GM12878 (cell line): Measurements from ENCODE around the gene MRRF. TPM values are rescaled to one million over a fixed set of nuclear protein-coding genes. Genes with fewer than 3 reads are reported as not detected.

ENCODE experiments used
- ATAC-seq: fragments of 200-7000 bp; cut with Tn5 transposase; 3 replicates; pipeline ENCODE4 v1.9.1; 2020; ENCODE audit warnings: mild to moderate bottlenecking, moderate library complexity
- BruUV-seq: library from RNA; stranded (reverse); fragments of 400-500 nt; replicated peaks from 2 replicates; lab custom pipeline; 2021; lab: Mats Ljungman, UMichigan
- CTCF ChIA-PET: fragments of 300-600 bp; sonication (Branson Sonifier 250); formaldehyde crosslinking; extraction: SDS; loops from one replicate; lab custom pipeline; 2021; ENCODE audit warnings: inconsistent platforms; lab: Yijun Ruan, JAX
- POLR2A ChIA-PET: fragments of 350-600 bp; formaldehyde crosslinking; extraction: SDS; loops from one replicate; lab custom pipeline; 2021; ENCODE audit warnings: inconsistent platforms; lab: Charles Lee
- RAD21 ChIA-PET: fragments of 300-600 bp; sonication (Branson Sonifier 250); formaldehyde crosslinking; loops from one replicate; lab custom pipeline; 2023; ENCODE audit warnings: antibody characterized with exemption; ENCODE audit not compliant: unreplicated experiment; lab: Charles Lee
- SMC1A ChIA-PET: fragments of 300-600 bp; sonication (Branson Sonifier 250); formaldehyde crosslinking; loops from one replicate; lab custom pipeline; 2023; ENCODE audit not compliant: unreplicated experiment, uncharacterized antibody; lab: Charles Lee
- DNase-seq: peaks from one replicate; pipeline ENCODE4 v3.0.0-alpha.2; 2011; ENCODE audit warnings: low read depth, low spot score
- FAIRE-seq: peaks from 3 replicates; lab custom pipeline; 2011; peaks lifted over from hg19 to GRCh38; lab: Jason Lieb, UNC
- H2AFZ ChIP-seq: 2 replicates; pipeline ENCODE4 v1.6.0; 2011; ENCODE audit warnings: low read depth, low read length, control low read depth; ENCODE audit not compliant: control insufficient read depth
- H3K27ac ChIP-seq: 2 replicates; pipeline ENCODE4 v1.5.1; 2011; ENCODE audit warnings: control low read depth; ENCODE audit not compliant: control insufficient read depth, insufficient read depth
- H3K27me3 ChIP-seq, 2 experiments: replicated peaks in 1 of 2; 2 replicates each; pipeline versions ENCODE4 v1.6.0 to v1.6.1; 2011; ENCODE audit warnings: low read length in 1 of 2; ENCODE audit not compliant: control insufficient read depth in 2 of 2, insufficient read depth in 2 of 2
- H3K36me3 ChIP-seq, 2 experiments: 2 replicates each; pipeline ENCODE4 v1.5.1; 2011; ENCODE audit warnings: low read length in 1 of 2; ENCODE audit not compliant: control insufficient read depth in 2 of 2, insufficient read depth in 2 of 2
- H3K4me1 ChIP-seq: 2 replicates; pipeline ENCODE4 v1.6.1; 2011; ENCODE audit warnings: mild to moderate bottlenecking, low read length, moderate library complexity, mixed read lengths; ENCODE audit not compliant: control insufficient read depth, insufficient read depth
- H3K4me2 ChIP-seq: 2 replicates; pipeline ENCODE4 v1.6.0; 2011; ENCODE audit warnings: control low read depth; ENCODE audit not compliant: control insufficient read depth, insufficient read depth
- H3K4me3 ChIP-seq: fragments of 200-600 bp; sonication (generic); 2 replicates; pipeline ENCODE4 v1.5.1; 2016
- H3K79me2 ChIP-seq: 2 replicates; pipeline ENCODE4 v1.6.0; 2011; ENCODE audit warnings: low read length; ENCODE audit not compliant: control insufficient read depth, insufficient read depth
- H3K9ac ChIP-seq: 2 replicates; pipeline ENCODE4 v1.8.0; 2011; ENCODE audit warnings: low read length, control low read depth, mixed read lengths; ENCODE audit not compliant: control insufficient read depth, insufficient read depth
- H3K9me3 ChIP-seq: replicated peaks from 3 replicates; pipeline ENCODE4 v1.5.1; 2011; ENCODE audit warnings: mild to moderate bottlenecking, low read length; ENCODE audit not compliant: control insufficient read depth, insufficient read depth
- H4K20me1 ChIP-seq: 2 replicates; pipeline ENCODE4 v1.6.0; 2011; ENCODE audit not compliant: control insufficient read depth, insufficient read depth
- CBX3 ChIP-seq: fragments of 200-600 bp; sonication (generic); IDR thresholded peaks from 2 replicates; pipeline ENCODE4 v1.6.1; 2016; ENCODE audit warnings: low read depth, borderline replicate concordance
- CHD1 ChIP-seq: IDR thresholded peaks from 2 replicates; pipeline ENCODE4 v1.6.1; 2012; ENCODE audit warnings: low read depth, low read length, improper control_type of control experiment
- FOXK2 ChIP-seq: fragments of 450-650 bp; IDR thresholded peaks from 2 replicates; pipeline ENCODE4 v1.6.1; 2017; ENCODE audit warnings: mild to moderate bottlenecking, moderate library complexity
- HDAC6 ChIP-seq: fragments of 200-600 bp; sonication (generic); IDR thresholded peaks from one replicate; pipeline ENCODE4 v1.8.0; 2017; ENCODE audit warnings: antibody characterized with exemption; ENCODE audit not compliant: unreplicated experiment
- JUNB ChIP-seq: IDR thresholded peaks from 2 replicates; pipeline ENCODE4 v1.6.1; 2016; ENCODE audit warnings: antibody characterized with exemption, mild to moderate bottlenecking
- NFXL1 ChIP-seq: fragments of 450-650 bp; IDR thresholded peaks from 2 replicates; pipeline ENCODE4 v1.6.1; 2017; ENCODE audit warnings: antibody characterized with exemption, mild to moderate bottlenecking, borderline replicate concordance
- NR2F1 ChIP-seq: fragments of 450-650 bp; conservative IDR thresholded peaks from 2 replicates; pipeline ENCODE4 v1.6.1; 2017; ENCODE audit warnings: mild to moderate bottlenecking
- RAD51 ChIP-seq: fragments of 450-650 bp; IDR thresholded peaks from 2 replicates; pipeline ENCODE4 v1.6.1; 2016; ENCODE audit warnings: moderate library complexity, mild to moderate bottlenecking, inconsistent platforms
- RCOR1 ChIP-seq: conservative IDR thresholded peaks from 2 replicates; pipeline ENCODE4 v1.6.1; 2012; ENCODE audit warnings: low read depth, low read length, improper control_type of control experiment
- SMAD1 ChIP-seq: fragments of 450-650 bp; IDR thresholded peaks from 2 replicates; pipeline ENCODE4 v1.6.1; 2018; ENCODE audit warnings: mild to moderate bottlenecking, low read depth; ENCODE audit not compliant: partially characterized antibody
- SMC3 ChIP-seq: IDR thresholded peaks from 2 replicates; pipeline ENCODE4 v1.6.1; 2011; ENCODE audit warnings: low read length, improper control_type of control experiment, borderline replicate concordance
- TBL1XR1 ChIP-seq: IDR thresholded peaks from 2 replicates; pipeline ENCODE4 v1.6.1; 2012; ENCODE audit warnings: low read depth, low read length, improper control_type of control experiment
- YBX1 ChIP-seq: fragments of 450-650 bp; IDR thresholded peaks from 2 replicates; pipeline ENCODE4 v1.6.1; 2016; ENCODE audit warnings: antibody characterized with exemption
- ZNF217 ChIP-seq: fragments of 450-650 bp; IDR thresholded peaks from 2 replicates; pipeline ENCODE4 v1.6.1; 2017; ENCODE audit warnings: antibody characterized with exemption, mild to moderate bottlenecking
- whole genome bisulfite sequencing: methylation state at CpG from one replicate; pipeline ENCODE4 v1.1.6; 2016; ENCODE audit warnings: low lambda C conversion rate; ENCODE audit not compliant: insufficient replicate concordance, insufficient coverage; ENCODE audit errors: missing lambda C conversion rate; 5-methylcytosine and 5-hydroxymethylcytosine counted together
- in situ Hi-C: fragments of 300-500 bp; cut with MboI; formaldehyde crosslinking; loops from 9 replicates; pipeline ENCODE4 v1.14.3; 2018; ENCODE audit warnings: mixed read lengths
- intact Hi-C: fragments of 100-400 bp; cut with micrococcal nuclease; formaldehyde crosslinking; loops from one replicate; pipeline ENCODE4 v1.14.2; 2022; ENCODE audit not compliant: unreplicated experiment
- polyA plus RNA-seq, 11 experiments: library from polyadenylated mRNA; depleted of rRNA in 4 of 11; unstranded in 6 of 11; stranded (reverse) in 5 of 11; fragments of >200 nt; fragmentation: Nextera tagmentation in 4 of 11; fragmentation: Illumina TruSeq in 1 of 11; extraction: Ambion mirVana in 4 of 11; extraction: Trizol in 1 of 11; gene quantifications; 1 replicate in 1 of 11; 2 replicates in 10 of 11; pipeline versions ENCODE4 v1.2.1 to v1.2.3, GENCODE V29; 2011 to 2016; ENCODE audit warnings: inconsistent platforms in 2 of 11, missing spikeins in 2 of 11, low read depth in 1 of 11
- total RNA-seq, 4 experiments: library from RNA; depleted of rRNA in 3 of 4; stranded (reverse); fragments of >200 nt in 3 of 4; fragmentation: Illumina TruSeq in 1 of 4; extraction: Trizol in 1 of 4; gene quantifications; 2 replicates each; pipeline versions ENCODE4 v1.2.1 to v1.2.3, GENCODE V29; 2013 to 2021
- TF ChIP-seq, protein P1 (sequence below): fragments of 450-650 bp; IDR thresholded peaks from 2 replicates; pipeline ENCODE4 v1.6.1; 2016; ENCODE audit warnings: mild to moderate bottlenecking
- TF ChIP-seq, protein P2 (sequence below): fragments of 450-650 bp; IDR thresholded peaks from 2 replicates; pipeline ENCODE4 v1.6.1; 2014; ENCODE audit warnings: mild to moderate bottlenecking
- TF ChIP-seq, protein P3 (sequence below): IDR thresholded peaks from 2 replicates; pipeline ENCODE4 v1.6.1; 2012; ENCODE audit warnings: mild to moderate bottlenecking, low read depth, low read length
- TF ChIP-seq, protein P4 (sequence below): fragments of 450-650 bp; conservative IDR thresholded peaks from 2 replicates; pipeline ENCODE4 v1.6.1; 2017; ENCODE audit warnings: mild to moderate bottlenecking, moderate library complexity

Gene MRRF
- total and polyA plus RNA-seq, 10 of the 15 experiments (the other 5 are each of a cell fraction or from before 2014, with no cell fraction given) = 64.8 to 112 (median 76.4) TPM

DNA sequence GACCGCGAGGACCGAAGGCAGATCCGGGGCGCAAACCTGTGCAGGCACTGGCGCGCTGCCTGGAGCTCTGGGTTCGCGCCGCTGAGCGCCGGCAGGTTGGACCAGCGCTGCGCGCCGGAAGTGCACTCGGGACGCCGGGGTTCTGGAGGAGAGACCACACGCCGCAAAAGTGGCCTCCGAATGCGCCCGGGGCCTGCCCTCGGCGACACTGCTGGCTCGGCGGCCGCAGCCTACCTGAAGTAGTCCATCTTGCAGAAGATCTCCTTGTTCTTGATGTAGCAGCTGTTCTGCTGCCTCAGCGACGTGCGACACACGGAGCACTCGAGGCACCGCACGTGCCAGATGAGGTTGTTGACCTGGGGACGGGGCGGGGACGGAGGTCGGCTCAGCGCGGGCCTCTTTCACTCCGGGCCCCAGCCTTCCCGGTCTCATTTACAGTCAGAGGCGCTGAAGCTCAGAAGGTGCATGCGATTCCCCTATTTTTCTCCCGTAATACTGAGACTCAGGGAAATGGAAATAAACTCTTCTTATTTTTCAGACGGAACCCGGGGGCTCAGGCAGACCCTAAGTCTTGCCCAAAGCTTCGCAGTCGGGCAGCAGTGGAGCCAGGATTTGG lies 38.4 kb upstream of the MRRF start:
- no peaks in the 10 kb centered on the region for H3K4me1 ChIP-seq
- SMC1A ChIA-PET = no interaction called here
- RAD21 ChIA-PET = no interaction called here
- ATAC-seq (no peak), FAIRE-seq (no peak), DNase-seq (no peak)
- BruUV-seq = no TSS peak
- POLR2A ChIA-PET = no interaction called here
- TF ChIP-seq CBX3 (no peak), HDAC6 (no peak), YBX1 (no peak), JUNB (no peak), NFXL1 (no peak), FOXK2 (no peak), RAD51 (no peak), RCOR1 (no peak), CHD1 (no peak), NR2F1 (no peak), SMC3 (no peak), TBL1XR1 (no peak), SMAD1 (no peak), ZNF217 (no peak)
- TF ChIP-seq, protein P1, sequence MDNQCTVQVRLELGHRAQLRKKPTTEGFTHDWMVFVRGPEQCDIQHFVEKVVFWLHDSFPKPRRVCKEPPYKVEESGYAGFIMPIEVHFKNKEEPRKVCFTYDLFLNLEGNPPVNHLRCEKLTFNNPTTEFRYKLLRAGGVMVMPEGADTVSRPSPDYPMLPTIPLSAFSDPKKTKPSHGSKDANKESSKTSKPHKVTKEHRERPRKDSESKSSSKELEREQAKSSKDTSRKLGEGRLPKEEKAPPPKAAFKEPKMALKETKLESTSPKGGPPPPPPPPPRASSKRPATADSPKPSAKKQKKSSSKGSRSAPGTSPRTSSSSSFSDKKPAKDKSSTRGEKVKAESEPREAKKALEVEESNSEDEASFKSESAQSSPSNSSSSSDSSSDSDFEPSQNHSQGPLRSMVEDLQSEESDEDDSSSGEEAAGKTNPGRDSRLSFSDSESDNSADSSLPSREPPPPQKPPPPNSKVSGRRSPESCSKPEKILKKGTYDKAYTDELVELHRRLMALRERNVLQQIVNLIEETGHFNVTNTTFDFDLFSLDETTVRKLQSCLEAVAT = no peak
- TF ChIP-seq, protein P2, sequence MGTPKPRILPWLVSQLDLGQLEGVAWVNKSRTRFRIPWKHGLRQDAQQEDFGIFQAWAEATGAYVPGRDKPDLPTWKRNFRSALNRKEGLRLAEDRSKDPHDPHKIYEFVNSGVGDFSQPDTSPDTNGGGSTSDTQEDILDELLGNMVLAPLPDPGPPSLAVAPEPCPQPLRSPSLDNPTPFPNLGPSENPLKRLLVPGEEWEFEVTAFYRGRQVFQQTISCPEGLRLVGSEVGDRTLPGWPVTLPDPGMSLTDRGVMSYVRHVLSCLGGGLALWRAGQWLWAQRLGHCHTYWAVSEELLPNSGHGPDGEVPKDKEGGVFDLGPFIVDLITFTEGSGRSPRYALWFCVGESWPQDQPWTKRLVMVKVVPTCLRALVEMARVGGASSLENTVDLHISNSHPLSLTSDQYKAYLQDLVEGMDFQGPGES = no peak
- TF ChIP-seq, protein P3, sequence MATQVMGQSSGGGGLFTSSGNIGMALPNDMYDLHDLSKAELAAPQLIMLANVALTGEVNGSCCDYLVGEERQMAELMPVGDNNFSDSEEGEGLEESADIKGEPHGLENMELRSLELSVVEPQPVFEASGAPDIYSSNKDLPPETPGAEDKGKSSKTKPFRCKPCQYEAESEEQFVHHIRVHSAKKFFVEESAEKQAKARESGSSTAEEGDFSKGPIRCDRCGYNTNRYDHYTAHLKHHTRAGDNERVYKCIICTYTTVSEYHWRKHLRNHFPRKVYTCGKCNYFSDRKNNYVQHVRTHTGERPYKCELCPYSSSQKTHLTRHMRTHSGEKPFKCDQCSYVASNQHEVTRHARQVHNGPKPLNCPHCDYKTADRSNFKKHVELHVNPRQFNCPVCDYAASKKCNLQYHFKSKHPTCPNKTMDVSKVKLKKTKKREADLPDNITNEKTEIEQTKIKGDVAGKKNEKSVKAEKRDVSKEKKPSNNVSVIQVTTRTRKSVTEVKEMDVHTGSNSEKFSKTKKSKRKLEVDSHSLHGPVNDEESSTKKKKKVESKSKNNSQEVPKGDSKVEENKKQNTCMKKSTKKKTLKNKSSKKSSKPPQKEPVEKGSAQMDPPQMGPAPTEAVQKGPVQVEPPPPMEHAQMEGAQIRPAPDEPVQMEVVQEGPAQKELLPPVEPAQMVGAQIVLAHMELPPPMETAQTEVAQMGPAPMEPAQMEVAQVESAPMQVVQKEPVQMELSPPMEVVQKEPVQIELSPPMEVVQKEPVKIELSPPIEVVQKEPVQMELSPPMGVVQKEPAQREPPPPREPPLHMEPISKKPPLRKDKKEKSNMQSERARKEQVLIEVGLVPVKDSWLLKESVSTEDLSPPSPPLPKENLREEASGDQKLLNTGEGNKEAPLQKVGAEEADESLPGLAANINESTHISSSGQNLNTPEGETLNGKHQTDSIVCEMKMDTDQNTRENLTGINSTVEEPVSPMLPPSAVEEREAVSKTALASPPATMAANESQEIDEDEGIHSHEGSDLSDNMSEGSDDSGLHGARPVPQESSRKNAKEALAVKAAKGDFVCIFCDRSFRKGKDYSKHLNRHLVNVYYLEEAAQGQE = no peak
- TF ChIP-seq, protein P4, sequence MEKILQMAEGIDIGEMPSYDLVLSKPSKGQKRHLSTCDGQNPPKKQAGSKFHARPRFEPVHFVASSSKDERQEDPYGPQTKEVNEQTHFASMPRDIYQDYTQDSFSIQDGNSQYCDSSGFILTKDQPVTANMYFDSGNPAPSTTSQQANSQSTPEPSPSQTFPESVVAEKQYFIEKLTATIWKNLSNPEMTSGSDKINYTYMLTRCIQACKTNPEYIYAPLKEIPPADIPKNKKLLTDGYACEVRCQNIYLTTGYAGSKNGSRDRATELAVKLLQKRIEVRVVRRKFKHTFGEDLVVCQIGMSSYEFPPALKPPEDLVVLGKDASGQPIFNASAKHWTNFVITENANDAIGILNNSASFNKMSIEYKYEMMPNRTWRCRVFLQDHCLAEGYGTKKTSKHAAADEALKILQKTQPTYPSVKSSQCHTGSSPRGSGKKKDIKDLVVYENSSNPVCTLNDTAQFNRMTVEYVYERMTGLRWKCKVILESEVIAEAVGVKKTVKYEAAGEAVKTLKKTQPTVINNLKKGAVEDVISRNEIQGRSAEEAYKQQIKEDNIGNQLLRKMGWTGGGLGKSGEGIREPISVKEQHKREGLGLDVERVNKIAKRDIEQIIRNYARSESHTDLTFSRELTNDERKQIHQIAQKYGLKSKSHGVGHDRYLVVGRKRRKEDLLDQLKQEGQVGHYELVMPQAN = no peak
- WGBS = 59% methylated on average over 51 of the region's 51 CpGs
- intact Hi-C loops (no loop called here), in situ Hi-C loops (no loop called here)
- H3K79me2 ChIP-seq = no peaks in the 10 kb centered on the region
- H3K4me2 ChIP-seq = no peak overlapping the region
- H3K36me3 ChIP-seq = no peaks in the 10 kb centered on the region
- H3K4me3 ChIP-seq = no peak overlapping the region
- H3K27me3 ChIP-seq = peaks cover 11 to 27% of the 10 kb centered on the region in 2 experiments
- no peaks in the 10 kb centered on the region for H3K9me3 ChIP-seq
- H3K9ac ChIP-seq = no peak overlapping the region
- no peak overlapping the region for H3K27ac ChIP-seq
- CTCF ChIA-PET = no interaction called here
- H2AFZ ChIP-seq = no peak overlapping the region
- H4K20me1 ChIP-seq = no peaks in the 10 kb centered on the region; the same call in 1 of the 2 replicates
